Spinal cord (tissue), 10 donors: Measurements from ENCODE around the gene RAB11A. TPM values are rescaled to one million over a fixed set of nuclear protein-coding genes. Genes with fewer than 3 reads are reported as not detected.

ENCODE experiments used
- DNase-seq, 6 donors: peaks; one replicate each; pipeline versions ENCODE4 v3.0.0 to v3.0.0-alpha.2; 2013 to 2015; ENCODE audit warnings: low spot score in 6 of 6, low read depth in 4 of 6
- H3K27ac ChIP-seq: one replicate; pipeline ENCODE4 v1.5.1; 2013; ENCODE audit warnings: low read depth, low read length, control low read depth
- H3K27me3 ChIP-seq: one replicate; pipeline ENCODE4 v1.6.1; 2013; ENCODE audit warnings: low read length; ENCODE audit not compliant: control insufficient read depth, insufficient read depth
- H3K36me3 ChIP-seq: one replicate; pipeline ENCODE4 v1.6.1; 2013; ENCODE audit warnings: low read length; ENCODE audit not compliant: control insufficient read depth, insufficient read depth
- H3K4me1 ChIP-seq: one replicate; pipeline ENCODE4 v1.6.1; 2013; ENCODE audit warnings: low read length; ENCODE audit not compliant: control insufficient read depth, insufficient read depth
- H3K4me3 ChIP-seq: one replicate; pipeline ENCODE4 v1.5.1; 2013; ENCODE audit warnings: low read depth, low read length, control low read depth
- H3K9me3 ChIP-seq: one replicate; pipeline ENCODE4 v1.6.1; 2013; ENCODE audit warnings: low read length; ENCODE audit not compliant: control insufficient read depth, insufficient read depth
- WGBS: methylation state at CpG from one replicate; pipeline ENCODE4 v1.1.5; 2013; ENCODE audit warnings: missing lambda C conversion rate; ENCODE audit not compliant: insufficient coverage; 5-methylcytosine and 5-hydroxymethylcytosine counted together
- polyA plus RNA-seq, 2 donors: library from polyadenylated mRNA; unstranded; fragments of 120-200 nt; gene quantifications; one replicate each; pipeline ENCODE4 v1.2.1, GENCODE V29; 2013; ENCODE audit not compliant: insufficient read length in 2 of 2
- total RNA-seq, 2 donors: library from RNA; depleted of rRNA in 1 of 2; stranded (reverse); fragments of 120-200 nt in 1 of 2; fragments of >200 nt in 1 of 2; gene quantifications; one replicate each; pipeline versions ENCODE4 v1.2.3 to v1.2.4, GENCODE V29; 2013 to 2014
- donor health status: healthy.

Gene RAB11A
- total and polyA plus RNA-seq, 4 donors = 224 to 373 (median 279) TPM

- H3K27me3 ChIP-seq = no peaks in the 10 kb centered on the region
- peaks cover 29% of the 10 kb centered on the region for H3K36me3 ChIP-seq
- H3K27ac ChIP-seq = no peak overlapping the region
- no peaks in the 10 kb centered on the region for H3K9me3 ChIP-seq
- no peak overlapping the region for H3K4me3 ChIP-seq
- DNase-seq = no peak
- no peaks in the 10 kb centered on the region for H3K4me1 ChIP-seq
- WGBS = 100% methylated on average over 1 of the region's 3 CpGs
Observed at GRCh38 chr15:65877749-65878148, 8.5 kb downstream of the RAB11A start.

GRCh38 chr15:65881766-65882434, 12.6 kb downstream of the RAB11A start:
- no peaks in the 10 kb centered on the region for H3K9me3 ChIP-seq
- no CpG with 5 or more reads among the region's 3 CpGs for WGBS
- no peak overlapping the region for H3K27ac ChIP-seq
- no peaks in the 10 kb centered on the region for H3K4me1 ChIP-seq
- DNase-seq = no peak
- no peak overlapping the region for H3K4me3 ChIP-seq
- H3K27me3 ChIP-seq = no peaks in the 10 kb centered on the region
- peaks cover 14% of the 10 kb centered on the region for H3K36me3 ChIP-seq

GRCh38 chr15:65883571-65883970, 14.3 kb downstream of the RAB11A start:
- H3K9me3 ChIP-seq = no peaks in the 10 kb centered on the region
- no peaks in the 10 kb centered on the region for H3K27me3 ChIP-seq
- no peaks in the 10 kb centered on the region for H3K4me1 ChIP-seq
- DNase-seq = no peak
- no peak overlapping the region for H3K4me3 ChIP-seq
- H3K36me3 ChIP-seq = peaks cover 4% of the 10 kb centered on the region
- H3K27ac ChIP-seq = no peak overlapping the region
- WGBS = 100% methylated on average over 3 of the region's 6 CpGs

GRCh38 chr15:65884511-65884910, 15.2 kb downstream of the RAB11A start:
- H3K4me3 ChIP-seq = no peak overlapping the region
- H3K27ac ChIP-seq = no peak overlapping the region
- H3K36me3 ChIP-seq = no peaks in the 10 kb centered on the region
- H3K9me3 ChIP-seq = no peaks in the 10 kb centered on the region
- no peak for DNase-seq
- no peaks in the 10 kb centered on the region for H3K27me3 ChIP-seq
- H3K4me1 ChIP-seq = no peaks in the 10 kb centered on the region

- Histone ChIP-seq H3K4me1 (no peaks in the 10 kb centered on the region), H3K27me3 (no peaks in the 10 kb centered on the region), H3K4me3 (no peak overlapping the region), H3K36me3 (no peaks in the 10 kb centered on the region), H3K27ac (no peak overlapping the region), H3K9me3 (no peaks in the 10 kb centered on the region)
- DNase-seq = no peak
- WGBS = 55% methylated on average over 3 of the region's 4 CpGs
Observed at GRCh38 chr15:65885668-65886218, 16.5 kb downstream of the RAB11A start.

- Histone ChIP-seq H3K4me1 (no peaks in the 10 kb centered on the region), H3K36me3 (no peaks in the 10 kb centered on the region), H3K27ac (no peak overlapping the region), H3K27me3 (no peaks in the 10 kb centered on the region), H3K9me3 (no peaks in the 10 kb centered on the region), H3K4me3 (no peak overlapping the region)
- DNase-seq = no peak
- 88% methylated on average over 3 of the region's 3 CpGs for WGBS
Observed at GRCh38 chr15:65887565-65887964, 18.3 kb downstream of the RAB11A start.

GRCh38 chr15:65888981-65889380, 19.7 kb downstream of the RAB11A start:
- H3K36me3 ChIP-seq = no peaks in the 10 kb centered on the region
- DNase-seq = no peak
- WGBS = no CpG with 5 or more reads among the region's 3 CpGs

GRCh38 chr15:65893060-65893459, 23.8 kb downstream of the RAB11A start:
- no peaks in the 10 kb centered on the region for H3K9me3 ChIP-seq
- WGBS = 100% methylated on average over 1 of the region's 5 CpGs
- H3K4me1 ChIP-seq = no peaks in the 10 kb centered on the region
- no peaks in the 10 kb centered on the region for H3K36me3 ChIP-seq
- no peak for DNase-seq
- H3K4me3 ChIP-seq = no peak overlapping the region
- no peak overlapping the region for H3K27ac ChIP-seq
- no peaks in the 10 kb centered on the region for H3K27me3 ChIP-seq

More at GRCh38 chr15:65888981-65889380, 19.7 kb downstream of the RAB11A start:
- Histone ChIP-seq H3K4me3 (no peak overlapping the region), H3K4me1 (no peaks in the 10 kb centered on the region), H3K27me3 (no peaks in the 10 kb centered on the region), H3K27ac (no peak overlapping the region), H3K9me3 (no peaks in the 10 kb centered on the region)

- Histone ChIP-seq H3K4me3 (no peak overlapping the region), H3K9me3 (no peaks in the 10 kb centered on the region), H3K27me3 (no peaks in the 10 kb centered on the region), H3K4me1 (no peaks in the 10 kb centered on the region), H3K36me3 (no peaks in the 10 kb centered on the region), H3K27ac (no peak overlapping the region)
- WGBS = 100% methylated on average over 1 of the region's 2 CpGs
- DNase-seq = no peak
Observed at GRCh38 chr15:65896236-65896635, 26.9 kb downstream of the RAB11A start.

- DNase-seq = no peak
- WGBS = 100% methylated on average over 1 of the region's 3 CpGs
- H3K4me1 ChIP-seq = no peaks in the 10 kb centered on the region
- no peaks in the 10 kb centered on the region for H3K9me3 ChIP-seq
- no peak overlapping the region for H3K27ac ChIP-seq
- H3K27me3 ChIP-seq = no peaks in the 10 kb centered on the region
- peaks cover 11% of the 10 kb centered on the region for H3K36me3 ChIP-seq
- no peak overlapping the region for H3K4me3 ChIP-seq
Observed at GRCh38 chr15:65900488-65900887, 31.2 kb downstream of the RAB11A start.
